GM21619 (cell line): ENCODE measurements around the gene EN1.

Experiments used
- ATAC-seq: cut with Tn5 transposase; IDR thresholded peaks from one replicate; pipeline ENCODE4 v1.9.1; 2021; ENCODE audit not compliant: unreplicated experiment

EN1 gene

GRCh38 chr2:118846953-118847761, at the start of gene EN1:
Gene EN1, minus strand, starts transcription at chr2:118847648. Its CDS starts 481 bp downstream, at chr2:118847167.
- ATAC-seq = no peak

DNA sequence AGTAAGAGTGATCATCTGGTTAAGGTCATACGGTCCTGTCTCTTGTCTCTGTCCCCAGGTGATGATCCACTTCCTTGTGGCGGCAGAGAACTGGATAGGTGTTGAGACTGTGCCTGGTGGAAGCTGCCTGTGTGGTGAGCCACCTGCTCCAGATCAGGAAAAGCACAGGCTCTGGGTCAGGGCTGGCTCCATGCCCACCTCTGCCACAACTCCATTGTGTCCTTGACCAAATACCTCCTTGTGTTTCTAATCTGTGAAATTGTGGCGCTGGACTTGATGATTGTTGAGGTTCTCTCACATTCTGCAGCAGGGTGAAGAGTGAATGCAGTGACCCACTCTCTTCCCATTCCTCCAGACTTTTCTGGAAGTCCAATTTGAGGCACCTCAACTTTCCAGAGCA, 45.7 kb upstream of the EN1 start:
- no peak for ATAC-seq

DNA sequence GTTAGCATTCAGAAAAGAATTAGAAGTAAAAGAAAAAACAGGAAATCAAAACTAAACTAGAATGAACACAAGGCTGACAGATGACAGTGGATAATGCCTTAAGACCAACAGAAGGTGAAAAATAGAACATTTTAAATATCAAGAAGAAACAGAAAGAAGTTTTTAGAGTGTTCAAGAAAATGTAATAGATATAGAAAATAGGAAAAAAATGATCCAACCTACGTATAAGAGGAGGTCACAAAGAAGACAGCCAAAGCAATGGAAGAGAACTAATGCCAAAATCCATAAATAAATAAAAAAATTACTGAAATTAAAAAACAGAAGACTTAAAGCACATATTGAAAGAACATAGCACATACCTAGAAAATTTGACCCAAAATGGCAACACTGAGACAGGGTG, 42.5 kb upstream of the EN1 start:
- no peak for ATAC-seq

- no peak for ATAC-seq
Measured at GRCh38 chr2:118883792-118884191, 36.3 kb upstream of the EN1 start.

DNA sequence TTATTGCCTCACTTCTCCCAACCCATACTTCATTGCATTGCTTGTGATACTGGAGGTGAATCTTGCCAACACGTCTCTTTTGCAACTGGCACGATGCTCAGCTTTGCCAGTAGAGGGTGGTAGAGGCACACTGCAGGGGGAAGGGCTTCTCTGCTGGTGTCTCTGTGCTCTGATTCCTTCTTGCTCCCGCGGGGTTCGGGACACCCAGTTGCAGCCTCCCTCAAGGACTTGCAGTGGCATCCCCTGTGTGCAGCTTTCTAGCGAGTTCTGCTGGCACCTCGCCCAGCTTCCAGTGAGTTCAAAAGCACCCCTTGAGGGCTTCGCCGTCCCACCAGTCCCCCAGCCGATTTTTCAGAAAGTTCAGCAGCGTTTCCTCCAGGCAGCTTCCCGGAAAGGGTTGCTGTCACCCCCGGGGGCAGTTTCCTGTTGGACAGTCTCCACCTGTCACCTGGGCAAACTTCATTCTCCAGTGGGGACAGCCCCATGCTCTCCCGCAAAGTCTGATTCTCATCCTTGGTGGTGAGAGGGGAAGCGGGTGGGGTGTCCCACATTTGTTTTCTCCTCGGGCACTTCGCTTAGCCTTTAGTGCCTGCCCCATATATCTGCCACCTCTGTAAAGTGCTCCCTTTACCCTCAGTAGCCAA, 35.4 kb upstream of the EN1 start:
- ATAC-seq = no peak

DNA sequence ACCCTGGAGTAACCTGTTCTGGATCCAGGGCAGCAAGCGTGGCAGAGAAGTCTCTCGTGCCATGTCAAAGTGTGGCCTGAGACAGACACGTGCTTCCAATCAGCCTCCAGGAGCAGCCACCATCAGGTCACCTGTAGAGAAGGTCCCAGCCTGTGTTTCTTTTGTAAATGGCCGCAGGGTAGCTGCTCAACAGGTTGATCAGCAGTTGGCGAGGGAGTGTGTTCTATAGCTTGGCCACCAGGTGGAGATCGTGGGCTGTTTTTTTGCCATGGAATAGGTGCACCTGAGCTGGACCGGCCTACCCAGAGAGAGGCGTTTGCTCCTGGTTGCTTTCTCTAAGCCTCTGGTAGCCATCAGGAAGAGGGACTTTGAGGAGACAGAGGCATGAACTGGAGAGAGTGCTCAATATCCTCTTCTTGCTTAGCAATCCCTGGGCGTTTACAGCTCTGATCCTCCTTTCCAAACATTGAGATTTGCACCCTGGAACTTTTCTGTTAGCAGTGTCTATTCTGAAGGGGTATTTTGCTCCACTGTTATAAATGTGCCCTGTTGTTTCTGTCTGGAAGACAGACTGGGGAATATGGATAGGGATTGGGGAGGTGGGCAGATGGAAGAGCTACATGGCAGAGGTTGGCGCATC, 34.2 kb upstream of the EN1 start:
- ATAC-seq = peak; percentile 84

- ATAC-seq = no peak
Measured at GRCh38 chr2:118880501-118880900, 33.1 kb upstream of the EN1 start.

GRCh38 chr2:118878531-118879149, 31.2 kb upstream of the EN1 start:
- ATAC-seq = no peak

- ATAC-seq = no peak
Measured at GRCh38 chr2:118875318-118875717, 27.9 kb upstream of the EN1 start.

- ATAC-seq = no peak
Measured at GRCh38 chr2:118874324-118874723, 26.9 kb upstream of the EN1 start.

- ATAC-seq = peak; percentile 95
Measured at GRCh38 chr2:118865106-118865505, 17.7 kb upstream of the EN1 start.

- ATAC-seq = no peak
Measured at GRCh38 chr2:118864207-118864606, 16.8 kb upstream of the EN1 start.

GRCh38 chr2:118861731-118862130, 14.3 kb upstream of the EN1 start:
- no peak for ATAC-seq

DNA sequence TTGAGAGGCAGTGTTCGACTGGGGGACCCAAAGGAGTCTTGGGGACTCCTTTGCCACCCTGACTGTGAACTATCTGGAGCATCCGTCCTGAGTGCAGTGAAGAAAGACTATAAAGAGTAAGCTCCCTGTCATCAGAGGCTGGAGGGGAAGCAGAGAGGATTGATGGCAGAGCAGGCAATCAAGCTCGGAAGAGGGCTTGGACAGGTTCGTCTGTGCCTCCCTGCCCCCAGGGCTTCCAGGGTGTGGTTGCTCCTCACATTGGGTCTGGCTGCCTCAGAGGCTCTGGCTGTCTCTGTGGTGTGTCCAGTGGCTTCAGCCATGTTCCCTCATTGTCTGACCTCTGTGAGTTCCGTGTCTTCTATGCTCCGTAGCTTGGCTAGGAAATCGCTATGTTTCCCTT, 13.8 kb upstream of the EN1 start:
- no peak for ATAC-seq

- ATAC-seq = no peak
Measured at GRCh38 chr2:118860506-118860905, 13.1 kb upstream of the EN1 start.

- ATAC-seq = no peak
Measured at GRCh38 chr2:118859157-118859770, 11.8 kb upstream of the EN1 start.

GRCh38 chr2:118858485-118859156, 11.2 kb upstream of the EN1 start:
- no peak for ATAC-seq

DNA sequence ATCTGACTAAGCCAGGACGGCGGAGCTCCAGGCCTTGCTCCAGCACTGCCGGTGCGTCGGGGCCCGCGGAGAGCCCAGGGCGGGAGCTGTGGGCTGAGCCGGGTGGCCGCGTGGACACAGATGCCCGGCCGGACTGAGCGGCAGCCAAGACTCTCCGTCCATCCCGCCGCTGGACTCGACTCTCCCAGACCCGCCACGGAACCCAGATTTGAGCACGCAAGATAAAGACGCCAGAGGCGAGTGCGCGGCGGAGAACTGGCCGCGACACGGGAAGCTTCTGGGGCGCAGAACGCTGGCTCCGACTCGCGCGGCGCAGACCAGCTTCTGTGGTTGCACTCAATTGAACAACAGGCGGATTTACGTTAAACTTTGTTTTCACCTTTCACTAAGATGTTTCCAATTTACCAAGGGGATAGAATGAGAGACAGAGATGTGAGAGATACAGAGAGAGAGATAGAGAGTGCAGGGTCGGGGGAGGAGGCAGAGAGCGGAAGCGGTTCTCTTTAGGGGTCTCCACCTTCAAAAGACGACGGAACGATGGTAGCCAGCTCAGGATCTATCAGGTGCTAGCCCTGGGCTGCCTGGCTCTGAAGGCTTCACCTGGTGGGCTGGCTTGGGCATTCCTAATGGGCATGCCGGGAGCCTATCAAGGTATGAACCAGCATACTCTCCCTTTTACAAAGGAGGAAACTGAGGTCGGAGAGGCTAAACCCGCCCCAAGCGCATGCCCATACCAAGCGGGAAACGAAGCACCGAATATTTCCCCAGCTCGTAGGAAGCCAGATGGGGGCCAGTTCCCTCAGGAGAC, 10.4 kb upstream of the EN1 start:
- ATAC-seq = no peak

DNA sequence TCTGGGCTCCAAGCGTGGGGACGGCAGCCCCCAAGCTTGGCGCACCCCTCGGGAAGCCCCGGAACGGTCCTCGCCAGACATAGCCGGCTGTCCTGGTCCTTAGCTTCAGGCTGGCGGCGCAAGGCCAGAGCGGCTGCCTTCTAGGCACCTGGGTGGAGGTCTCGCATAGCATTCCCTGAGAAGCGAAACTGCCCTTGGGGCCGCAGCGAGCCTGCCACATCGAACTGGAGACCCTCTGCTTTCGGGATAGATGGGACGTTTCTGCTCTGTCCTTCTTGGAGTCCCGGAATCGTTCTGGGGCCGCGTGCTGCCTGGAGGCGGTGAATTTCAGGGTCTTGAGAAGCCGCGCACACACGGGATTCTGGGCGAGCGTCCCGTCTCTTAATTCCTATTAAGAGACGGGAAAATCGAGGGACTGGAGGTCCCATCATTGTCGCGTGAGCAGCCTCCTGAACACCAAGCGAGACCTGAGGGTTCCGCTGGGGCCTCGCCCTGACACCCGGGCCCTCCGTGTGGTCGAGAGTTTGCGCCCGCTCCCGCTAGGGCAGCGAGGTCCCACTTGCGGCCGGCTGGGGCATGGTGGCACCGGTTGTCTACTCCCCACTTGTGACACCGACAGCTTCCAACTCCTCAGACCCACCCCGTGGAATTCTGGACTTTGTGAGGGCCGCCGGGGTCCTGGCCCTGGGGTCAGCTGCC, 9.7 kb upstream of the EN1 start:
- ATAC-seq = no peak
